AG09319 (cell line): ENCODE results near the gene CYBRD1.

Experiments used
- DNase-seq: peaks from one replicate; pipeline ENCODE4 v3.0.0-alpha.2; 2010; ENCODE audit warnings: low read depth; ENCODE audit errors: extremely low read depth
- CTCF ChIP-seq: IDR thresholded peaks from 2 replicates; pipeline ENCODE4 v1.5.1; 2011; ENCODE audit warnings: low read depth, mild to moderate bottlenecking, inconsistent platforms, low read length, moderate library complexity

The CYBRD1 gene

GRCh38 chr2:171554991-171555615 is 32.8 kb downstream of the CYBRD1 start:
- TF ChIP-seq CTCF: no peak
- no peak for DNase-seq

GRCh38 chr2:171557363-171557762 is 35.1 kb downstream of the CYBRD1 start:
- no peak for TF ChIP-seq CTCF
- no peak for DNase-seq

GRCh38 chr2:171563301-171563700 is 41.0 kb downstream of the CYBRD1 start:
- no peak for TF ChIP-seq CTCF
- DNase-seq: no peak

- TF ChIP-seq CTCF: no peak
- DNase-seq: no peak
Observed at GRCh38 chr2:171564463-171564862, 42.2 kb downstream of the CYBRD1 start.

GRCh38 chr2:171566057-171566456 is 43.8 kb downstream of the CYBRD1 start:
- TF ChIP-seq CTCF: no peak
- no peak for DNase-seq

- no peak for DNase-seq
- TF ChIP-seq CTCF: no peak
Observed at GRCh38 chr2:171566753-171567152, 44.5 kb downstream of the CYBRD1 start.

GRCh38 chr2:171568089-171568488 is 45.8 kb downstream of the CYBRD1 start:
- DNase-seq: no peak
- TF ChIP-seq CTCF: no peak
